ENCODE data around the gene FHL1. TPM values are rescaled to one million over a fixed set of nuclear protein-coding genes. Genes with fewer than 3 reads are reported as not detected.
"Not testable (repeated sequence)": the region's sequence is repeated elsewhere in the genome, so short reads cannot be mapped to it uniquely, and the experiment has no call there.

The FHL1 gene
- total RNA-seq, 1 donor from 2014 or later, result 122 TPM

- peak; percentile 29 to 40 for DNase-seq (ENCODE audit: low read depth in 2 of 2)
Observed at GRCh38 chrX:136146614-136147314, 569 bp upstream of the FHL1 start.

DNA sequence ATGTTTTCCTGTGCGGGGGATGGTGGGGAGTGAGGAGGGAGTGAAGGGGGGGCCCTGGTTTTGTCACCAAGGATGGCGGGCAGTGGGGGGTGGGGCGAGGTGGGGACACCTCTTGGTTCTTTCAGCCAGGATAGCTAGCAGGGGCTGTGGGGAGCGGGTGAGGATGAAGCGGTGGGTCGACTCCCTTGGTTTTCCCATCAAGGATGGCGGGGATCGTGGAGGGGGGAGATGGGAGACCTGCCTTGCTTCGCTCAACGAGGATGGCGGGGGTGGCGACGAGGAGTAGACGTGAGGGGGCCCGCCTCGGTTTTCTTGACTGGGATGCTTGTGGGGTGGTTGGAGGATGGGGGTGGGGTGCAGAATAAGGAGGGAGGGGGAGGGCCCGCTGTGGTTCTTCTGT is 643 bp downstream of the FHL1 start:
- DNase-seq (ENCODE audit: low read depth in 2 of 2), result no peak

- DNase-seq (ENCODE audit: low read depth in 2 of 2), result no peak
Observed at GRCh38 chrX:136148391-136148790, 1.1 kb downstream of the FHL1 start.

DNA sequence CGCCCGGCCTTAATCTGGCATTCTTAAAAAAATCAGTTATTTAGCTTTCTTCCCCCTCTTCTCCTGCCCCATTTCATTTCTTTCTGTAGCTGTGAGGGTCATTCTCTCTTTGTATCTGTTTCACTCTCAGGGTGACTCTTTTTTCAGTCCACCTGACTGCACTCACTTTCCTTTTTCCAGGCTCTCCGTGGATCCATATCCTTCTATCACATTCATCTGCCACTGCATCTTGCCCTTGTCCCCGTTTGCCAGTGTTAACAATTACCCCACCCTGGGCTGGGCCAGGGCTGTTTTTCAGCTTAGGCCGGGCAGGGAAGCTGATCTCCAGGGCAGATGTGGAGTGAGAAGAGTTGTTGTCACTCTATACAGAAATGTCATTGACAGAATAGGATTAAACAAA is 7.7 kb downstream of the FHL1 start:
- DNase-seq (ENCODE audit: low read depth in 2 of 2), result no peak

- no peak for DNase-seq (ENCODE audit: low read depth in 2 of 2)
Observed at GRCh38 chrX:136156560-136157117, 9.3 kb downstream of the FHL1 start.

GRCh38 chrX:136157187-136157586 is 9.9 kb downstream of the FHL1 start:
- no peak for DNase-seq (ENCODE audit: low read depth in 2 of 2)

DNA sequence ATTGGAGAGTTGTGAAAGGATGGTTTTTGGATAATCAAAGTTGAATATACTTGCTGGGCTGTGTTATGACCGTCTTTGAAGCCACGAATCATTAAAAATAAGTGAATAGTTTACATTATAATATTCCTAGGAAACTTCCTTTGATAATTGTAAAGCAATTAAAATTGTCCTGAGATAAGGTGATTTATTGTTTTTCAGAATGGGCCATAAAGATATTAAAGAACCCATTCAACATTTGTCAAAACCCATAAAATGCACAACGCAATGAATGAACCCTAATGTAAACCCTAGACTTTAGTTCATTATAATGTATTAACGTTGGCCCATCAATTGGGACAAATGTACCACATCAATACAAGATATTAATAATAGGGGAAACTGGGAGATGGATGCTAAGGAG is 11.4 kb downstream of the FHL1 start:
- no peak for DNase-seq (ENCODE audit: low read depth in 2 of 2)

DNA sequence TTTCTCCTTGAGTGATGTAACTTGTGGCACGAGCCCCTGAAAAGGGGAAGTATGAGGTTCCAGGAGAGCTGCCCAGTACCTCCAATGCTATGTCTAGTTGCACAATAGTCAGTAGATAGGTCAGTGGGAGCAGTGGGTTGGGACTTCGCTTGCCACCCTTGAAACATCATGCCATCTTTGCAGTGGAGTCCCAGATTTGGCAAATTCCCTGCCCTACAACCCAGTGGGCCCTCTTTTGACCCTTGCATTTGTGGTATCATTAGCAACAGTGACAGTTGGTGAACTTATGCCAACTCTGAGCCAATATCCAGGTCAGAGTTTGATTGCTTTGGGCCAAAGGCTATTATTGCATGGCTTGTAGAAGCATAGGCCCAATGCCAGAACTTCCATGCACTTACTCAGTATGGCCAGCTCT is 12.3 kb downstream of the FHL1 start:
- DNase-seq (ENCODE audit: low read depth in 2 of 2), result no peak

DNA sequence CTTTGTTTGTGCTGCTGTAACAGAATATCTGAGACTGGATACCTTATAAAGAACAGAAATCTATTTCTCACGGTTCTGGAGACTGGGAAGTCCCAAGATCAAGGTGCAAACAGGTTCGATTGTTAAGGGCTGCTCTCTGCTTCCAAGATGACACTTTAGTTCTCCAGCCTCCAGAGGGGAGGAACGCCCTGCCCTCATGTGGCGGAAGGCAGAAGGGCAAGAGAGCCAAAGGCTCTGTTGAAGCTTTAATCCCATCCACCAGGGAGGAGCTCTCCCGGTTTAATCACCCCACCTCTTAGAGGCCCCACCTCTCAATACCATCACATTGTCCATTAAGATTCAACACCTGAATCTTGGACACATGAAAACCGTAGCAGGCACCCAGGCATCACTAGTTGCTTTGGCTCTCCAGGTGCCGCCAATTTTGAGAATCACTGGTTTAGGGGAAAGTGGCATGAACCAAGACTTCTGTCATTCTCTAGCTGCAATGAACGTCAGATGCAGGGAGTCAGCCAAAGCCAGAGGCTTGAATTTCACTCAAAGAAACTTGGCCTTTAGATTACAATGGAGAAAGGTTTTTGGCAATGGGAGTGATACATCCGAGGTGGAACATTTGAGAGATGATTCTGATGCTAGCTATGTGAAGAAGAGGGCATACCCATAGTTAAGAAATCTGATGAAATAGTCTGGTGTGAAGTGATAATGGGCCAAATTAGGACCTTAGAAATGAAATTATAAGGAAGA is 15.7 kb downstream of the FHL1 start:
- DNase-seq (ENCODE audit: low read depth in 2 of 2), result peak; percentile 54 to 66

DNA sequence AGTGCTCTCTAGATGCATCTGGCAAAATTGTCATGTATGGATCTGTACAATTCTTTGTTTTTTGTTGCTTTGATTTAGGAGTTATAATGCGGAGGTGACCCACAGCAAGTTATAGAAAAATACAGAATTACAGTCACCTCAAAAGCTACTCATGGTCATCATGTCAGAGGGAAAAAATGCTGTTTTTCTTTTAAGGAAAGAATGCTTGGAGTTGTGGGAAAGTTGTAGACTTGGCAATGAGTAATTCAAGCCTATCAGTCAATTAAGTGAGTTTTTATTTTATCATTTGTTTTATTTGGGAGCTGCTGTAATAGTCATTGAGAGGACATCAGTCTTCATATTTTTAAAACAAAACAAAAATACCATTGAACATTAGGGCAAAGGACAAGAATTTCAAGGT is 16.4 kb downstream of the FHL1 start:
- no peak for DNase-seq (ENCODE audit: low read depth in 2 of 2)

DNA sequence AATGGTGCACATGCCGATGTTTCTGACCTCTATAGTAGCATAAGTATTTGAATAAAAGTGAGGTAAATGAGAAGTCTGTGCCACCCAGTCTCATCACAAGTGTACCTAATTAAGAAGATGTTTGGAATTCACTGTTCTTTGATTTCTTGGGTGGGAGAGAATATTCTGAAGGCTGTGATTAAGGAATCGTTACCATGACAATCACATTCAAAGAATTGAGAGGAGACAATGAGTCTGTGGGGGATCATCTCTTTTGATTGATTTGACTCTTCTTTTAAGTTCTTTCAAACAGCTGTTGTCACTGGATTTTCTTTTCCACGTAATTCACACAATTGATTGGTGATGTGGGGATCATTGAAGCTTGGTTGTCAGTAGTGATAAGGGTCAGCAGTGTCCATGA is 18.1 kb downstream of the FHL1 start:
- DNase-seq (ENCODE audit: low read depth in 2 of 2), result no peak

DNA sequence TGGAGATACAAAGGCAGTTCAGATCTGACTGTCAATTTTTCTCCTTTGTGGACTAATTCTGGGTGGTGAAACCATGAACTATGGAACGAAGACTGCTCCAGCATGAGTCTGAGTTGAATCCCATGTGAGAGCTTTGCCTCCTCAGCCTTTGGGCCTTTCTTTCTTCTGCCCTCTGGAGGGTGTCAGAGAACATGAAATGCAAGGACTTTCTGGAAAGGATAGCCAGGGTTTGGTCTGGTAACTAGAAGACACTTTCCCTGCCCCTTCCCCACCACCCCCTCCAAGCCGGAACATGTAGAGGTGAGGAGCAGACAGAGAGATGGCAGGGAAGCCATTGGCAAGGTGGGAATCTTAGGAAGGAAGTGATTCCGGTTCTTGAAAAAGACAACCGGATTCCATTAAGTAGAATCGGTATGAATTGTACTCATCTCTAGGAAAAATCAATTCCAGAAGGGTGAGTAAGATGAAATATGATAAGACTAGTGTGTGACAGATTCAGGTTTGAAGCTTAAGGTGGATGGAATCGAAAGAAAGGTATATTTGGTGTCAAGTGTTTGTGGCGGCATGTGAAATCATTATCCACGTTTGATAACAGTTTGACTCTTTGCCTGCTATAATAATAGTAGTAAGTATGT is 19.0 kb downstream of the FHL1 start:
- peak; percentile 33 to 54 for DNase-seq (ENCODE audit: low read depth in 2 of 2)

- DNase-seq (ENCODE audit: low read depth in 2 of 2), result not testable (repeated sequence)
Observed at GRCh38 chrX:136167989-136168388, 20.7 kb downstream of the FHL1 start.

- peak; percentile 94 to 98 for DNase-seq (ENCODE audit: low read depth in 2 of 2)
Observed at GRCh38 chrX:136168929-136169735, 21.8 kb downstream of the FHL1 start.

DNA sequence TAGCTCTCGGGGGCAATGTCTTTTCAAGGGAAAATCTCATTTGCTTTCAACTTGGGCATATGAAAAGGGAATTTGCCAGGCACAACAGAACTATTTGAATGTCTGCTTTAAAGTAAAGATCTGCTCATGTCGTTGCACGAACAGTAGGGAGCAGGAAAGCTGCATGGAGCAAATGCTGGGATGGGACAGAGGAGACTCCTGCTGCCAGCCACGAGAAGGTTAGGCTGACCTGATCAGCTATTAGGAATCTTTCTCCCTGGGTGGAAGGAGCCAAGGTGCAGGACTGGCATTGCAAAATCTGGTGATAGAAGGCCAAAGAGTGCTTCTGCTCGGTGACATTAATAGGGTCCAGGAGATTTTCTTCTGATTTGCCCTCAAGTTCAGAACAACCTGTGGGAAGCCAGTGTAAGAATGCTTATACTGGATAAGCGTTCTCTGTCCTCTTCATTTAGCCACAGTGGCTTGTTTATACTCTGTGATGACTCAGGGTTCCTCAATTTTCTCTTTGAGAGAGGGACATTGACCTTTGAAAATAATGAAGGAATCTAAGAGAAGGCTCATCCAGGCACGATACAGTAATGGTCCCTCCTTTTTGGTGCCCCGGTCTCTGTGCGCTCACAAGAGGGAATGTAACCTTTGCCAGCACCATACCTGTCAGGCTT is 22.9 kb downstream of the FHL1 start:
- peak; percentile 47 to 80 for DNase-seq (ENCODE audit: low read depth in 2 of 2)

- no peak for DNase-seq (ENCODE audit: low read depth in 2 of 2)
Observed at GRCh38 chrX:136171420-136171819, 24.1 kb downstream of the FHL1 start.

GRCh38 chrX:136176399-136176825 is 29.1 kb downstream of the FHL1 start:
- peak in 1 of 2 donors; percentile 37 for DNase-seq (ENCODE audit: low read depth in 2 of 2)

- DNase-seq (ENCODE audit: low read depth in 2 of 2), result no peak
Observed at GRCh38 chrX:136179133-136179532, 31.8 kb downstream of the FHL1 start.

DNA sequence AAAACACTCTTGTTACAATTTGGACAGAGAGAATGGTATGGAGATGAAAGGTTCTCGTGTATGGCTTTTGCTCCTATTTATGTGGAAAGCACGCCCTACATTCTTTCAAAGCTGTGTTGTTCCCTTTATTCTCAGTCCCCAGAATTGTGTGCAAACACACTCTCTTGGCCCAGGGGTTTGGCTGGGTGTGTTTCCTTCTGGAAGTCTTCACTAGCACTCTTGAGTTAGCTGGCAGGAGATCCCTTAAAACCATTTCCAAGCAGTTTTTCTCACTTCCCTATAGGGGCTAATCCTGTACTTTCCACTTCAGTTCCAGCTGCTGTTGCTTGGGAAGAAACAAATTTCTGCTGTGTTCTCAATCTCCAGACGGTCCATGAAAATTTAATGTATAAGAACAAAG is 35.1 kb downstream of the FHL1 start:
- no peak for DNase-seq (ENCODE audit: low read depth in 2 of 2)

GRCh38 chrX:136183172-136183571 is 35.8 kb downstream of the FHL1 start:
- DNase-seq (ENCODE audit: low read depth in 2 of 2), result no peak

DNA sequence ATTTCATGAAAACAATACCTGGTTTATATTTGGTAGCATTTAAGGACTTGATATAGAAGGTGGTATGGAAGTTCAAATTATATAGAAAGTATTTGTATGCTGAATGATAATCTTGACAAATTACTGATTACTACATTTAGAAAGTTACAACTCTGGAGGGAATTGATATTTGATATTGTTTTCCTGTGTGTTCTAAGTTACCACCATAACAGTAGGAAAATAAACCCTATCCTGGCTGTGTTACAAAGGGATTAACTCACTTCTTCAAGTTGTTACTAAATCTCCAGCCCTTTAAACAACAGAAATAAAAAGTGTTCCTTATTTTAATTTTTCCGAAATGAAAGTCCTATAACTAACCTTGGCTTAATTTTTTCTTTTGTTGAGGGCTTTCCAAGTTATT is 36.6 kb downstream of the FHL1 start:
- no peak for DNase-seq (ENCODE audit: low read depth in 2 of 2)

Measured in lung microvascular endothelial cell (primary cell).